Esophagus squamous epithelium (tissue), 4 donors: ENCODE data around the gene CDHR3.

Experiments used
- POLR2A ChIP-seq, 4 donors: fragments of 450-650 bp; IDR thresholded peaks; one replicate each; pipeline ENCODE4 v1.6.1; 2017; ENCODE audit warnings: antibody characterized with exemption in 4 of 4, mild to moderate bottlenecking in 4 of 4, moderate library complexity in 3 of 4
- TF ChIP-seq, protein P1 (sequence below), 6 experiments: fragments of 450-650 bp in 4 of 6; fragments of 200-600 bp in 2 of 6; sonication (generic) in 2 of 6; IDR thresholded peaks; one replicate each; pipeline ENCODE4 v1.5.1; 2016 to 2019; ENCODE audit warnings: antibody characterized with exemption in 6 of 6, mild to moderate bottlenecking in 4 of 6, moderate library complexity in 4 of 6

DNA sequence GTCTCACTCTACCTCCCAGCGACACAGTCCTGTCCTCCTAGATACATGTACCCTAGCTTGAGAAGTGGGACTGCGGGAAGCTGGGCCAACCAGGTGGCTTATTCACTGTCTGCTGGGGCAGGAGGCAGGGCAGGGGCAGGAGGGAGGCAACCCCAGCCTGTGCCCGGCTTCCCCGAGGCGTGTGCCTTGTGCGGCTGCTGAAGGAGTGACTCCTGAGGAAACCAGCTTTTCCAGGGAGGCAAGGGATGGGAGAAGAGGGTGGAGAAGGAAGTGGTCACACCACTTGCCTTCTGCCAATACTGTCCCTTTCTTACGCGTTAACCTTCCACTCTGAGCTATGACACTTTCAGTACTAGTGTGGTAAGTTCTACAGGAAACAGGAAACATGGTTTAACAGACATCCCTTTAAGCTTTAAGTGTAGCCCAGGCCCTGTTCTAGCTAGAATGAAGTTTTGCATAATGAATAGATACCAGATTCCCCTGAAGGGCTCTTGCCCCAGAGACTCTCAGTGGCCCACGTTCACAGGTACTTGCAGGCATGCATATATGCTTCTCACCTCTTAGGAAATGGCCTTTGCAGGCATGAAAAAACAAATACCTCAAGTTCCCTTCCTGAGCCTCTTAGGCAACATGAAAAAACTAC, 108.4 kb downstream of the CDHR3 start:
- TF ChIP-seq, protein P1, sequence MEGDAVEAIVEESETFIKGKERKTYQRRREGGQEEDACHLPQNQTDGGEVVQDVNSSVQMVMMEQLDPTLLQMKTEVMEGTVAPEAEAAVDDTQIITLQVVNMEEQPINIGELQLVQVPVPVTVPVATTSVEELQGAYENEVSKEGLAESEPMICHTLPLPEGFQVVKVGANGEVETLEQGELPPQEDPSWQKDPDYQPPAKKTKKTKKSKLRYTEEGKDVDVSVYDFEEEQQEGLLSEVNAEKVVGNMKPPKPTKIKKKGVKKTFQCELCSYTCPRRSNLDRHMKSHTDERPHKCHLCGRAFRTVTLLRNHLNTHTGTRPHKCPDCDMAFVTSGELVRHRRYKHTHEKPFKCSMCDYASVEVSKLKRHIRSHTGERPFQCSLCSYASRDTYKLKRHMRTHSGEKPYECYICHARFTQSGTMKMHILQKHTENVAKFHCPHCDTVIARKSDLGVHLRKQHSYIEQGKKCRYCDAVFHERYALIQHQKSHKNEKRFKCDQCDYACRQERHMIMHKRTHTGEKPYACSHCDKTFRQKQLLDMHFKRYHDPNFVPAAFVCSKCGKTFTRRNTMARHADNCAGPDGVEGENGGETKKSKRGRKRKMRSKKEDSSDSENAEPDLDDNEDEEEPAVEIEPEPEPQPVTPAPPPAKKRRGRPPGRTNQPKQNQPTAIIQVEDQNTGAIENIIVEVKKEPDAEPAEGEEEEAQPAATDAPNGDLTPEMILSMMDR (IDR thresholded peaks at IDR 0.05): no peak
- TF ChIP-seq POLR2A (IDR thresholded peaks at IDR 0.05): peak in 1 of 4 donors; percentile 32
